HUES6 (cell line): ENCODE data around the gene REN.

ENCODE experiments used
- H3K27ac ChIP-seq: 2 replicates; pipeline ENCODE4 v1.7.0; 2013; ENCODE audit warnings: low read depth, mild to moderate bottlenecking, low read length, inconsistent platforms
- H3K27me3 ChIP-seq: 2 replicates; pipeline ENCODE4 v1.6.1; 2013; ENCODE audit warnings: low read length; ENCODE audit not compliant: control insufficient read depth, insufficient read depth
- H3K36me3 ChIP-seq: 2 replicates; pipeline ENCODE4 v1.6.1; 2013; ENCODE audit warnings: low read length; ENCODE audit not compliant: control insufficient read depth, insufficient read depth
- H3K4me1 ChIP-seq: 2 replicates; pipeline ENCODE4 v1.6.1; 2013; ENCODE audit warnings: low read length; ENCODE audit not compliant: control insufficient read depth, insufficient read depth
- H3K4me3 ChIP-seq: 2 replicates; pipeline ENCODE4 v1.5.1; 2013; ENCODE audit warnings: low read depth, low read length
- H3K9ac ChIP-seq: one replicate; pipeline ENCODE4 v1.6.1; 2013; ENCODE audit warnings: mild to moderate bottlenecking, low read length
- H3K9me3 ChIP-seq: 2 replicates; pipeline ENCODE4 v1.6.1; 2013; ENCODE audit warnings: low read depth, low read length; ENCODE audit not compliant: control insufficient read depth, insufficient read depth

Gene REN

GRCh38 chr1:204143276-204144041, 22.7 kb downstream of the REN start:
- Histone ChIP-seq H3K4me1 (peaks cover 20% of the 10 kb centered on the region), H3K27ac (no peak overlapping the region)

GRCh38 chr1:204142032-204142974, 23.8 kb downstream of the REN start:
- Histone ChIP-seq H3K36me3 (peaks cover 14% of the 10 kb centered on the region), H3K27ac (no peak overlapping the region), H3K9ac (no peak overlapping the region), H3K27me3 (no peaks in the 10 kb centered on the region), H3K4me1 (peaks cover 8% of the 10 kb centered on the region), H3K9me3 (no peaks in the 10 kb centered on the region), H3K4me3 (no peak overlapping the region)

More at GRCh38 chr1:204143276-204144041, 22.7 kb downstream of the REN start:
- Histone ChIP-seq H3K27me3 (no peaks in the 10 kb centered on the region), H3K9me3 (no peaks in the 10 kb centered on the region), H3K36me3 (peaks cover 14% of the 10 kb centered on the region), H3K9ac (no peak overlapping the region), H3K4me3 (no peak overlapping the region)

GRCh38 chr1:204141131-204141530, 25.0 kb downstream of the REN start:
- H3K4me3 ChIP-seq: no peak overlapping the region
- H3K27me3 ChIP-seq: no peaks in the 10 kb centered on the region
- H3K9me3 ChIP-seq: no peaks in the 10 kb centered on the region
- no peaks in the 10 kb centered on the region for H3K4me1 ChIP-seq
- no peak overlapping the region for H3K27ac ChIP-seq
- no peak overlapping the region for H3K9ac ChIP-seq
- peaks cover 14% of the 10 kb centered on the region for H3K36me3 ChIP-seq

- H3K4me1 ChIP-seq: no peaks in the 10 kb centered on the region
- no peaks in the 10 kb centered on the region for H3K9me3 ChIP-seq
- no peak overlapping the region for H3K4me3 ChIP-seq
- H3K27me3 ChIP-seq: no peaks in the 10 kb centered on the region
- no peak overlapping the region for H3K9ac ChIP-seq
- H3K27ac ChIP-seq: no peak overlapping the region
- H3K36me3 ChIP-seq: peaks cover 14% of the 10 kb centered on the region
Measured at GRCh38 chr1:204139952-204140351, 26.2 kb downstream of the REN start.

- Histone ChIP-seq H3K27ac (no peak overlapping the region), H3K27me3 (no peaks in the 10 kb centered on the region), H3K9ac (no peak overlapping the region), H3K9me3 (no peaks in the 10 kb centered on the region), H3K4me1 (no peaks in the 10 kb centered on the region), H3K36me3 (peaks cover 21% of the 10 kb centered on the region), H3K4me3 (no peak overlapping the region)
Measured at GRCh38 chr1:204139088-204139487, 27.0 kb downstream of the REN start.

GRCh38 chr1:204136814-204137213, 29.3 kb downstream of the REN start:
- H3K36me3 ChIP-seq: peaks cover 23% of the 10 kb centered on the region
- no peak overlapping the region for H3K4me3 ChIP-seq
- H3K9ac ChIP-seq: no peak overlapping the region
- H3K27me3 ChIP-seq: no peaks in the 10 kb centered on the region
- H3K4me1 ChIP-seq: no peaks in the 10 kb centered on the region
- H3K27ac ChIP-seq: no peak overlapping the region
- H3K9me3 ChIP-seq: no peaks in the 10 kb centered on the region

- Histone ChIP-seq H3K9ac (no peak overlapping the region), H3K9me3 (no peaks in the 10 kb centered on the region), H3K36me3 (peaks cover 15% of the 10 kb centered on the region), H3K4me1 (peaks cover 7% of the 10 kb centered on the region), H3K27ac (no peak overlapping the region), H3K4me3 (no peak overlapping the region), H3K27me3 (no peaks in the 10 kb centered on the region)
Measured at GRCh38 chr1:204134103-204134502, 32.0 kb downstream of the REN start.

GRCh38 chr1:204132718-204133117, 33.4 kb downstream of the REN start:
- peaks cover 11% of the 10 kb centered on the region for H3K4me1 ChIP-seq
- H3K27ac ChIP-seq: no peak overlapping the region
- H3K27me3 ChIP-seq: no peaks in the 10 kb centered on the region
- no peak overlapping the region for H3K9ac ChIP-seq
- H3K4me3 ChIP-seq: no peak overlapping the region
- peaks cover 15% of the 10 kb centered on the region for H3K36me3 ChIP-seq
- no peaks in the 10 kb centered on the region for H3K9me3 ChIP-seq

- Histone ChIP-seq H3K4me3 (no peak overlapping the region), H3K4me1 (peaks cover 16% of the 10 kb centered on the region), H3K9ac (no peak overlapping the region), H3K9me3 (no peaks in the 10 kb centered on the region), H3K27me3 (no peaks in the 10 kb centered on the region), H3K27ac (no peak overlapping the region), H3K36me3 (peaks cover 16% of the 10 kb centered on the region)
Measured at GRCh38 chr1:204131978-204132377, 34.2 kb downstream of the REN start.

- Histone ChIP-seq H3K27me3 (no peaks in the 10 kb centered on the region), H3K9ac (no peak overlapping the region), H3K27ac (no peak overlapping the region), H3K9me3 (no peaks in the 10 kb centered on the region), H3K4me1 (peaks cover 20% of the 10 kb centered on the region), H3K36me3 (peaks cover 23% of the 10 kb centered on the region), H3K4me3 (no peak overlapping the region)
Measured at GRCh38 chr1:204130981-204131892, 34.9 kb downstream of the REN start.
